GM18873 (cell line): ENCODE measurements around the gene PARVB.
"Not testable (repeated sequence)": the region's sequence is repeated elsewhere in the genome, so short reads cannot be mapped to it uniquely, and the experiment has no call there.

Experiments
- ATAC-seq: cut with Tn5 transposase; IDR thresholded peaks from one replicate; pipeline ENCODE4 v1.9.1; 2021; ENCODE audit warnings: mild to moderate bottlenecking, moderate library complexity, moderate number of reproducible peaks; ENCODE audit not compliant: unreplicated experiment, low FRiP score

The PARVB gene

DNA sequence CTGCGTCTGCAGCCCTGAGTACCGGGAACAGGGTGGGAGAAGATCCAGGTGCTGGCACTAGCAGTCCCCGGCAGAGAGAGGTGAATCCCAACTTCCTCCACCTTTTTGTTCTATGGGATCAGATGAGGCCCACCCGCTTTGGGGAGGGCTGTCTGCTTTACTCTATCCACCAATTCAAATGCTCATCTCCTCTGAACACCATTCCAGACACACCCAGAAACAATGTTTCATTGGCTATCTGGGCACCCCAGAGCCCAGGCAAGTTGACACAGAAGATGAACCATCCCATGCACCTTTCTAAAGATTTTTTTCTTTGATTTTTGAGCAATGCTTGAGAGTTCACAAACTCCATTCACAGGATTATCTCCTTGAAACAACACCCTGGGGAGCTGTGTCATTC is 78.0 kb downstream of the PARVB start:
- ATAC-seq: no peak

DNA sequence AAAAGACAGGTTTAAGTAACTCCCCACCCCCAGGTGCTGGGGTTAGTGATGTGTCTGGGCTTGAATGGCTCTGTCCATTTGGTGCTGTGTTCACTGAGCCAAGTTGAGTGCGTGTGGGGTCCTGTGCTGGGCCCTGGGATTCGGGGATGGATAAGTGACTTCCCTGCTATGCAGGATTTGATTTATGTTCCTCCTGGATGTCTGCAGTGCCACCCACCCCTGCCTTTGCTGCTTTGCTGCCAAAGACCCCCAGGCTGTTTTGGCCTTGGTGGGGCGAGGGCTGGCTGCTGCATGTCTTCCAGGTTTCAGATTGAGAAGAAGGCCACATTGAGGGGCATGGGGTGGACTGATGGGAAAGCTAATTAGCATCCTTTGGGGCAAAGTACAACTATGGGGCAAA is 78.8 kb downstream of the PARVB start:
- ATAC-seq: no peak

DNA sequence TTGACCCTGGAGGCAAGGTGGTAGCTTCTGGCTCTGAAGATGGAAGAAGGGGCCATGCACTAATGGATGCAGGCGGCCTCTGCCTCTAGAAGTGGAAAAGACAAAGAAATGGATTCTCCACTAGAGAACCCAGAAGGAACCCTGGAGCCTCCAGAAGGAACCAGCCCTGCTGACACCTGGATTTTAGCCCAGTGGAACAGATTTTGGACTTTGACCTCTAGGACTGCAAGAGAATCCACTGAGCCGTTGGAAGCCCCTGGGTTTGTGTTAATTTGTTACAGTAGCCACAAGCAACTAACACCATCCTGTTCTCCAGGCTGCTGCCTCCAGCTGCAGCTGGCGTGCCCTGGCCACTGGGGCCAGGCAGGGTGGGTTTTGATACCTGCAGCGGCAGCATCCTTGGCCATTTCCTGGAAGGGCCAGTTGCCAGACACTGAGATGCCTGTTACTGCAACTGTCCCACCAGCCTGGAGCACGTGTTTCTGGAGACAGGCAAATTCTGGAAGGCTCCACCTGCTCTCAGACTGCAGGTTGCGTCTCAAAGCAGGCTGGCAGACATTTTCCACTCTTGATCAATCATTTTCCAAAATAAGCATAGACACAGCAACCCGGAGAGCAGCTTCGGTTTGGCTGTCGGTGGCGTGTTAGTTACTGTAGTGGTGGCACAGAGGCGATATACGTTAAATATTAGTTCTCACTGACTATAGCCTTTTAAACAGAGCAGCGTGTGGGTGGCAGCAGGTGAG is 79.8 kb downstream of the PARVB start:
- no peak for ATAC-seq

DNA sequence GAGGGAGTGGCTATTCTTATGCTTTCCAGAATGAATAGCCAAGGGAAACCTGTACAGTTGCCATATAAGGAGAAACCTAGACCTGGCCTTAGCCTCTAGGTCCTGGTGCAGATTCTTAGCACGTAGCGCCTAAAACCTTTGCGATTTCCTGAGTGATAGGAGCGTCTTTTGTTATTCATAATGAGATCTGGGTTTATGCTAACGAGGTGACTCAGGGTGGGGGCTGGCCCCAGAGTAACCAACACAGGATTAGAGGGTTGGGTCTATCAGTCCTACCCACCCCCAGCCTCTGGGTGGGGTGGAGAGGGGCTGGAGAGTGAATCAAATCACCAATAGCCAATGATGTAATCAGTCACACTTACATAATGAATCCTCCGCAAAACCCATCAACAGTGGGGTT is 83.2 kb downstream of the PARVB start:
- no peak for ATAC-seq

DNA sequence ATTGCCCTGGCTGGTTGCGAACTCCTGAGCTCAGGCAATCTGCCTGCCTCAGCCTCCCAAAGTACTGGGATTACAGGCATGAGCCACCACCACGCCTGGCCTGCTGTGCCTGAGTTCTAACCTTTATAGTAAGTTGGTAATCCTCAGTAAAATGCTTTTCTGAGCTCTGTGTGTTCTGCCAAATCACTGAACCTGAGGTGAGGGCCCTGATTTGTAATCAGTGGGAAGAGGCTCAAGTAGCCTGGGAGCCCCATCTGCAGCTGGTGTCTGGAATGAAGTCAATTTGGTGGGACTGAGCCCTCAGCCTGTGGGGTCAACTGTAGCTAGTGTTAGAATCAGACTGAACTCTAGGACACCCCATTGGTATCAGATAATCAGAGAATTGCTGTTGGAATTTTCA is 84.0 kb downstream of the PARVB start:
- no peak for ATAC-seq

DNA sequence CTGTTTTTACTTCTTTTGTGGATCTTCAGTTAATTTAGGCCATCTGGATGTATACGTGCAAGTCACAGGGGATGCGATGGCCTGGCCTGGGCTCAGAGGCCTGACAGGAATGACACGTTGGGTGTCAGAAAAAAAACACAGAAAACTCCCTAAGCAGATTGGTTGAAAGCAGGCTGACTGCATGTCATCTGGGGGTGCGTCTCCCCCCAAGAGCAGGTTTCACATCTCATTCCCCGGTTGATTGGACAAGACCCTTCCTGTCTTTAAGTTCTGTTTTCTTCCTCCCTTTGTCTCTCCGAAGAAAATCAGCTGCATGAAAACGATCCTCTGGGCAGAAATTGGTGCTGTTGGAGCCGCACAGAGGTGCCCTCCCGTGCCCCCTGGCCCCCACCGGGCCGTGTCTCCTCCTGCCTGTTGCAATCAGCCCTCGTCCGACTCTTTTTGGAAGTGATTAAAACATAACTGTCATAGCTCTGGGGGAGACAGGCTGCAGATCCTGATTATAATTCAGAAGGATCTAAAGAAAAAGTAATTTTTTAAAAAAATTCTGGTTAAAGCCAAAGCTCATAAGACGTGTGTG is 84.8 kb downstream of the PARVB start:
- no peak for ATAC-seq

DNA sequence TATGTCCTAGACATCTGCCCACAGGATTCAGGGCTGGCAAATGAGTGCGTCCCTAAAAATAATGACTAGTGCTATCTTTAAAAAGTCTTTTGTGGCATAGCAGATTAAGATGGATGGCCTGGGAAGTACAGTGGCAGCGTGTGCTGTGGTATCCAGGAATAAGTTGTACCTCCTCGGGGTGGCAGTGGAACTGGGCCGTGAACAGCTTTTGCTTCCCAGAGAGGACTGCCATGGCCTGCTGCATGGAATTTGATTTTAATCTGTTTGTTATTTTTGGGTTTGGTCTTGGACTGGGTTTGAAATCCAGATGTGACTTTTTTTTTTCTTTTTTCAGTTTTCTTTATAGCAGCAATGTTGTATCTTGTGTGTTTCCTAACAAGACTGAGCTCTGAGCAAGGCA is 85.3 kb downstream of the PARVB start:
- no peak for ATAC-seq

DNA sequence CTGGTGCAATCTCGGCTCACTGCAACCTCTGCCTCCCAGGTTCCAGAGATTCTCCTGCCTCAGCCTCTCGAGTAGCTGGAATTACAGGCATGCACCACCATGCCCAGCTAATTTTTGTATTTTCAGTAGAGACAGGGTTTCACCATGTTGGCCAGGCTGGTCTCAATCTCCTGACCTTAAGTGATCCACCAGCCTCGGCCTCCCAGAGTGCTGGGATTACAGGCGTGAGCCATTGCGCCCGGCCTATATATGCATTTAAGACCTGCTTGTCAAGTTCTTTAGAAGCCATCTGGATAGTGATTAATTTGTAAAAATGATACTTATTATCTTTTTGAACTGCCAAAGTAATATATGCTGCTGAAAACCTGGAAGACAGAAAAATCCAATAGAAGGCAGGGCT is 86.6 kb downstream of the PARVB start:
- not testable (repeated sequence) for ATAC-seq

DNA sequence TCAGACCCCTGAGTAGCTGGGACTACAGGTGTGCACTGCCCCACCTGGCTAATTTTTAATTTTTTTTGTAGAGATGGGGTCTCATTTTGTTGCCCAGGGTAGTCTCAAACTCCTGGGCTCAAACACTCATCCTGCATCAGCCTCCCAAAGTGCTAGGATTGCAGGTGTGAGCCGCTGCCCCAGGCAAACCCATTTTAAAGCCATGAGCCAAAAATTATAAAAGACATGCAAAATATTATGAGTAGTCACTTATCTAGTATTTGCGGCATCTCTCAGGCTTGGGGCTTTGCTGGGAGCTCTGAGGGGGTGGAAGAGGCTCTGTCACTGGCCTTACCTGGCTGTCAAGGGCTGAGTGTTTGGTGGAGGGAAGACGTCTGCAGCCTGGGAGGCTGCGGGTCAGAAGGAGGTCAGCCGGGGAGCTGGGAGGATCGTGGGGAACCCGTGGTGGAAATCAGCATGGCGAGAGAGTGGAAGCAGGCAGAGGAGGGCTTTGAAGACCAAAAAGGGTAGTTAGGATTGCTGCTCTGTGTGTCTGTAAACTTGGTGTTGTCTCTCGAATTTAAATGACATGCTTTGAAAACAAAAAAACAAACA is 87.6 kb downstream of the PARVB start:
- ATAC-seq: no peak

DNA sequence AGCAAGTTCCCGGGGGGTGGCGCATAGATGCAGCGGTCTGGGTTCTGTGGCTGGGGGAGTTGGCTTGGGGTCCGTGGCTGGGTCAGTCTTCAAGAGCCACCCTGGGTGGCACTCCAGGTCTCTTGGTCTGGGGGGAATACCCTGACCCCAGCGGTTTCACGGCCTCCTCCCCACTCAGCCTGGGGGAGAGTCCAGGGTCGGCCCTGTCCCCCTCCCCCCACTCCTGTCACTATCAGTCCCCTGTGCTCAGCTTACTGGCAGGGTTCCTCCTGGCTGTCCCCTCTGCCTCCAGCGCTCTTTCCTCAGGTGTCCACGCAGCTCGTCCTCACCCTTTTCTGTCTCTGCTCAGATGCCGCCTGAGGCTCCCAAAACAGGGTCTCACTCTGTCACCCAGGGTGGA is 88.1 kb downstream of the PARVB start:
- no peak for ATAC-seq

DNA sequence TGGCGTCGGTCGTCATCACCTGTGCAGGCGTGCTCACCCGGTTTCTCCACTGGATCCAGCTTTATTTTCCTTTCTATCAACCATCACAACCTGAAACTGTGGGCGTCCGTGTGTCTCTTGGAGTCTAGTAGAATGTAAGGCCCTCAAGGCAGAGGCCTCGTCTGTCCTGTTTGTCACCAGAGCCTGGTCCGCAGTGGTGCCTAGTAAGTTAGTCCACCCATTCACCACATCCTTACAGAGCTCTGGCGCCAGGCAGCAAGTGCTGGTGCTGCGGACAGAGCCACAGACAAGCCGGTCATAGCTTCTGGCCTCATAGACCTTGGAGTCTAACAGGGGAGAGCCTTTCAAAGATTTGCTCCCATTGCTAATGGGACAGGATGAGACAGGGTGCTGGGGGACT is 92.2 kb downstream of the PARVB start:
- ATAC-seq: no peak

DNA sequence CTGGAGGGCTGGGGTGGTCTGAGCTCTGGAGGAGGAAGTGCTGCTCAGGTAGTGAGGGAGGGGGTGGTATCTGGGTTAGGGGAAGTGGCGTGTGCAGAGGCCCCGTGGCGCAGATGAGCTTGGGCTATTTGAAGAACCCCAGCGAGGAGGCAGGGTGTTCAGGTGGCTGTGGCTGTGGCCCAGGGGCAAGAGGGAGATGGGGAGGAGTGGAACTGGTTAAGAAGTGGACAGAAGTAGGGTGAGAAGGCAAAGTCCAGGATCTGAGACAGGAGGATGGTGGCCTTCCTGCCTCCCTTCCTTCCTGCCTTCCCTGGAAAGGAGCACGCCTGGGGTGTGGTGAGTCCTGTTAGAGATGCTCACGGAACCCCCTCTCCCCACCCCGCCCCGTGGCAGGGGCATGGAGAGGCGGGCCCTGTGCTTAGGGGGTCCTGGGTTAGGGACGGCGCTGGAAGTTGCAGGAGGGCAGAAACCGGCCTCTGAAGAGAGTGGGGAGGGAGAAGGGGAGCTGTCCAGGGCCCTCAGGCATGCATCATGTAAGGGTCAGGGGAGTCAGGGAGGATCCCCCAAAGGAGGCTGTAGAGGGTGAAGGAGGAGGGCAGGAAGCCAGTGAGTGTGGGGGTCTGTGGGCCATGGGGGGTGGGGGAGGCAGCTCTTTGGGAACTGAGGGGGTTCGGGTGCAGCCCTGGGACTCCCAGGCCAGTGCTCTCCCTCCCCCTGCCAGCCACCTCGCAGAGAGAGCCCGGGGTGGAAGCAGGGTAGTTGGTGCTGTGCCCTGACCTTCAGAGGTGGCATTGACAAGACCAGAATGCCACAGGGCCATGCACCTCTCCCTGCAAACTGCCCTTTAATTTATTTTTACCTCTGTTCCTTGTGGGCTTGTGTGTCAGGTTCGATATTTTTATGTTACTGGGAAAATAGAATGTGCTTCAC is 92.9 kb downstream of the PARVB start:
- ATAC-seq: no peak

DNA sequence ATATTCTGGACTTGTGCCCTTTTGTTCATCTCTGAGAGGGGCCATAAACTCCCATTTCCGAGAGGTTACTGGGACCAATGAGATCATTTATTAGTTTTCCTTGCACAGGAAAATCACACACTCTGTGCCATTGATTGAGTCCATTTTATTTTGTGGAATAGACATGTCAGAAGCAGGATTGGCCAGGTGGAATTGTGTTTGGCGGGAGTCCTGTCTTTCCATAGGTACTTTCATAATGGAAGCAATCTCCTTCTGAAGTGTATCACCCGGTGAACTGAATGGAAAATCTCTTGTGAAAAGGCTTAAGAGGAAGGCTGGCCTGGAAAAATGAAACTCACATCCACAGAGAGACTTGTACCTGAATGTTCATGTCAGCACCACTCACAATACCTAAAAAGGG is 93.6 kb downstream of the PARVB start:
- ATAC-seq: no peak

DNA sequence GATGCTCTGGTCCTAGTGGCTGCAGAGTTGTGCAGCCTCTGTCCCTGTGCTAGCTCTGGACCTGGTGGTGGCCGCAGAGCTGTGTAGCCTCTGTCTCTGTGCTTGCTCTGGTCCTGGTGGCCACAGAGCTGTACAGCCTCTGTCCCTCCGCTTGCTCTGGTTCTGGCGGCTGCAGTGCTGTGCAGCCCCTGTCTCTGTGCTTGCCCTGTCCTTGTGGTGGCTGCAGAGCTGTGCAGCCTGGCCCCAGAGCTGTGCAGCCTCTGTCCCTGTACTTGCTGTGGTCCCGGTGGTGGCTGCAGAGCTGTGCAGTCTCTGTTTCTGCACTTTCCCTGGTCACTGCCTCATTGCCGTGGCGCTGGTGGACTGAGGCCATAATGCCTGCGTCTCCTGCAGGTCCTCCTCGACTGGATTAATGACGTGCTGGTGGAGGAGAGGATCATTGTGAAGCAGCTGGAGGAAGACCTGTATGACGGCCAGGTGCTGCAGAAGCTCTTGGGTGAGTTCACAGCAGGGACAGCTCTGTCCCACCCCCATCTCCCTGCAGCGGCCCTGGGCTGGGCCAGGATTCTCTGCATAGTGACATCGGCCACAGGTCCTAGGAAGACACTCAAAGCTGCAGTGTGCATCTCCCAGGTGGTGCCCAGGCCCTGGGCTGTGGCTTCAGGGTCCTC is 94.7 kb downstream of the PARVB start:
- ATAC-seq: no peak

DNA sequence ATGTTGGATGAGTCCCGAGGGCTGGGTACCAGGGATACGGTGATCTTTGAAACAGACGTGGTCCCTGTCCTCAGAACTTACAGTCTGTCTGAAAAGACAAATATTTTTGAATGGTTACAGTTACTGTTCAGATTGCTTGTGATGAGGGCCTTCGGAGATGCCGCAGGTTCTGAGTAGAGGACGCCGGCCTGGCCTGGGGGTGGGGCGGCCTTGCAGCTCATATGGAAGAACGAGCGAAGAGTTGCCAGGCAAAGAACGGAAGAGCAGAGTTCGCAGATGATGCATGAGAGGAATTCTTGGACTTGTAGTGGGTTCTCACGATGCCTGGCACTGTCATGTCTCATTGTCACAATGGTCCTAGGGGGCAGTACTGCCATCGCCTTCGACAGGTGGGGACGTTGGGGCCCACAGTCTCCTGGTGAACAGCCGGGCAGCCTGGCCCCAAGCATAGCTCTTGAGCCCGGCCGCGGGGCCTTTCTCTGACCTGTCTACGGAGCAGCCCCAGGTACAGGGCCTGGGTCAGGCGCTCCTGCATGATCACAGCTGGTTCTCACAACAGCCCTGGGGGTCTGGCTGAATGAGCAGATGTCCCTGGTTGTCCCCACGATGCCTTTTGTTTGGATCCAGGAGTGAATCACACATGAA is 95.7 kb downstream of the PARVB start:
- ATAC-seq: no peak

DNA sequence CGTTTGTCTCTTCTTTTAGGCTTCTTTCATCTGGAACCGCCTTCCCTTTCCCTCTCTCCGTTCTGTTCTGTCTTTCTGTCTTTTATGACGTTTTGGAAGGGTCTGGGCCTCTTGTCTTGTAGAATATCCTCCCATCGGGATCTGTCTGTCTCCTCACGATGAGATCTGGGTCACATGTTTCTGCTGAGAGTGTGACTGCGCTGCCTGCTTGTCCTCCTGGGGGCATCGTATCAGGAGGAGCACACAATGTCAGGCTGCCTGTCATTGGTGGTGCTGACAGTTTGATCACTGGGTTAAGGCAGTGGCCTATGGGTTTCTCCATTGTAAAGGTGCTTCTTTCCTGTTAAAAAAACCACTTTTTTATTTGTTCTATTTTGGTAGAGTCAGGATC is 96.2 kb downstream of the PARVB start:
- ATAC-seq: no peak

DNA sequence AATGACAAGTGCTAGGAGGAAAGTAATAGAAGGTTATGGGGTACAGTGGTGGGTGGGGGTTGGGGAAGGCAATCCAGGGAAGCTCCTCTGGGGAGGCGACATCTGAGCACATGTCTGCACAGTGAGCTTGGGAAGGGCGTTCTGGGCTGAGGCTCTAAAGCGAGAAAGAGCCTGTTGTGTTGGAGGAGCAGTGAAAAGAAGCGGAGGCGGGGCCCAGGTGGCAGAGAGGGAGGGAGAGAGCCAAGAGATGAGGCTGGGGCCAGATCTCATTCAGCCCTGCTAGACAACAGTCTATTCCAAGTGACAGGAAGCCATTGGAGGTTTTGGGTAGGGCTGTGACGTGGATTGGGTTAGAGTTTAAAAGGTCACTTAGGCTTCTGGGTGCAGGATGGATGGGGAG is 101.3 kb downstream of the PARVB start:
- ATAC-seq: no peak

DNA sequence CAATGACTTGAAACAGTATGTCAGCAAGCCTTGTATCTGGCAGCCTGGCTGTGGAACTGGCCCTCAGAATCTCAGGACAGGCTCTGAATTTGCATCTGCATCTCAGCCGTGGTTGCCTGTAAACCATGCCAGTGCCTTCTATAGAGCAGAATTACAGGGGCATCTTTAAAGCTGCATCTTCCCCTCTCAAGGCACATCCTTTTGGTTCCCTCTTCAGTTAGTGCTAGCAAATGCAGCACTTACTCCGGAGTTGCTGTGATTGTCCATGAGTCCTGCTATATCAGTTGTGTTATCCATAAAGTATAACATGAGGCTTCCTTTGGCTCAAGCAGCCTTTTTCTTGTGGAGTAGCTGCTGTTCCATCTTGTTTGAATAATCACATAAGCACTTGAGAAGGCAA is 102.7 kb downstream of the PARVB start:
- ATAC-seq: no peak

DNA sequence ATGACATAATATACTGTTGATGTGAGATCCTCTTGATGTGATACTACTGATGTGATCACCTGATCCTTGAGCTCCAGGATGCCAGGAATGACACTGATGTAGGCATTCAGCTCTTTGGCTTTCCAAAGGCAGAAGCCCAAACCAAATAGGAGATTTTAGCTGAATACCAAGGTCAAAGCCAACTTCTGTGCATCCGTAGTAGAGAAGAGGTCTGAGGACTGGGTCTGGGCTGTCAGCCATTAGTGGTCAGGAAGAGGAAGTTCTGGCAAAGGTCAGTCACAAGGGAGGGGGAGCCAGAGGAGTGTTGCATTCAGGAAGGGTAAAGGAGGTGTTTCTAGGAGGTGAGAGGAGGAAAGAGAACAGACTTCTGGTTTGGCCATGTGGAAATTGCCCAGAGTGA is 103.3 kb downstream of the PARVB start:
- no peak for ATAC-seq

DNA sequence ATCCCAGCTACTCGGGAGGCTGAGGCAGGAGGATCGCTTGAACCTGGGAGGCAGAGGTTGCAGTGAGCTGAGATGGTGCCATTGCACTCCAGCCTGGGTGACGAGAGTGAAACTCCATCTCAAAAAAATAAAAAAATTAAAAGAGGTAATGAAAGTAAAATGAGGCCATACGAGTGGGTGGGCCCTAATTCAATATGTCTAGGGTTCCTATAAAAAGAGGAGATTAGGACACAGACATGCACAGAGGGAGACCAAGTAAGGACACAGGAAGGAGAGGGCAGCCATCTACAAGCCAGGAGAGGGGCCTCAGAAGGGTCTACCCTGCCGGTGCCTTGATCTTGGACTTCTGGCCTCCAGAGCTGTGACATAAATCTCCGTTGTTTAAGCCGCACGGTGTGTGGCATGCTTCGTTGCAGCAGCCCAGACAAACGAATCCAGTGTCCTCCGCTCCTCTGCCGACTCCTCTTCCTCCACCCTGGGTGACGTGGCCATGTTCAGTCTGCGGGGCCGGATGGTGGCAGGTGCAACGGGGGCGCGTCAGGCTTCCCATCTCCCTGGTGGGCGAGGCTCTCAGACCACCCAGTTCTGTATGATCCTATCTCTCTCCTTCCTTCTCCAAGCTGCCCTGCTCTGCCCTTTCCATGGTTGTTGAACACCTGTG is 105.0 kb downstream of the PARVB start:
- ATAC-seq: no peak
